H1 (cell line): ENCODE data around the gene DENND5B. TPM values are rescaled to one million over a fixed set of nuclear protein-coding genes. Genes with fewer than 3 reads are reported as not detected.

ENCODE experiments used
- CTCF ChIA-PET: fragments of 300-600 bp; sonication (Branson Sonifier 250); formaldehyde crosslinking; loops from one replicate; lab custom pipeline; 2021; ENCODE audit not compliant: partially characterized antibody; lab: Charles Lee
- POLR2A ChIA-PET: fragments of 300-600 bp; sonication (Branson Sonifier 250); formaldehyde crosslinking; loops from one replicate; lab custom pipeline; 2021; ENCODE audit warnings: inconsistent platforms; ENCODE audit not compliant: partially characterized antibody; lab: Charles Lee
- DNase-seq, 2 experiments: peaks; one replicate each; pipeline versions ENCODE4 v3.0.0 to v3.0.0-alpha.2; 2010 to 2022; ENCODE audit warnings: low spot score in 2 of 2, low read depth in 1 of 2, mixed read lengths in 1 of 2
- FAIRE-seq: peaks from 2 replicates; lab custom pipeline; 2011; peaks lifted over from hg19 to GRCh38; lab: Jason Lieb, UNC
- H2AFZ ChIP-seq: 2 replicates; pipeline ENCODE4 v1.8.1; 2012; ENCODE audit warnings: low read length, inconsistent platforms
- H2AK5ac ChIP-seq: 2 replicates; pipeline ENCODE4 v1.6.1; 2013; ENCODE audit warnings: low read depth, low read length
- H2BK120ac ChIP-seq: replicated peaks from 2 replicates; pipeline ENCODE3; 2013; ENCODE audit warnings: low read depth, low read length, inconsistent platforms
- H2BK12ac ChIP-seq: 2 replicates; pipeline ENCODE4 v1.6.1; 2013; ENCODE audit warnings: low read depth, low read length
- H2BK15ac ChIP-seq: 2 replicates; pipeline ENCODE4 v1.6.1; 2013; ENCODE audit warnings: low read length
- H2BK20ac ChIP-seq: 2 replicates; pipeline ENCODE4 v1.6.1; 2013; ENCODE audit warnings: low read length
- H2BK5ac ChIP-seq: 2 replicates; pipeline ENCODE4 v1.6.1; 2013; ENCODE audit warnings: low read depth, low read length
- H3K14ac ChIP-seq: 2 replicates; pipeline ENCODE4 v1.6.1; 2013; ENCODE audit warnings: inconsistent platforms; ENCODE audit not compliant: insufficient read length
- H3K18ac ChIP-seq: 2 replicates; pipeline ENCODE4 v1.6.1; 2013; ENCODE audit warnings: low read length; ENCODE audit errors: extremely low read depth
- H3K23ac ChIP-seq: 2 replicates; pipeline ENCODE4 v1.6.1; 2013; ENCODE audit warnings: inconsistent platforms; ENCODE audit not compliant: insufficient read length
- H3K23me2 ChIP-seq: 2 replicates; pipeline ENCODE4 v1.6.1; 2013; ENCODE audit warnings: low read depth, low read length
- H3K27ac ChIP-seq: 2 replicates; pipeline ENCODE4 v1.6.1; 2011; ENCODE audit warnings: low read depth, low read length, inconsistent platforms
- H3K27me3 ChIP-seq, 4 experiments: replicated peaks in 1 of 4; 1 replicate in 1 of 4; 2 replicates in 3 of 4; pipeline versions ENCODE4 v1.6.1 to v1.8.1; 2011 to 2013; ENCODE audit warnings: low read length in 3 of 4, mild to moderate bottlenecking in 3 of 4, inconsistent platforms in 2 of 4, mixed read lengths in 2 of 4, moderate library complexity in 1 of 4; ENCODE audit not compliant: control insufficient read depth in 3 of 4, insufficient read depth in 3 of 4; ENCODE audit errors: extremely low read depth in 1 of 4
- H3K36me3 ChIP-seq, 4 experiments: 2 replicates each; pipeline versions ENCODE4 v1.6.1 to v1.8.1; 2011 to 2013; ENCODE audit warnings: mild to moderate bottlenecking in 4 of 4, low read length in 3 of 4, moderate library complexity in 2 of 4, control low read depth in 1 of 4, inconsistent platforms in 1 of 4; ENCODE audit not compliant: insufficient read depth in 4 of 4, control insufficient read depth in 2 of 4
- H3K4ac ChIP-seq: replicated peaks from 2 replicates; pipeline ENCODE3; 2013; ENCODE audit warnings: low read length, low read depth, mixed read lengths, inconsistent platforms; ENCODE audit not compliant: insufficient read length
- H3K4me1 ChIP-seq, 4 experiments: replicated peaks in 1 of 4; 1 replicate in 1 of 4; 2 replicates in 3 of 4; pipeline versions ENCODE4 v1.6.1 to v1.8.1; 2011 to 2013; ENCODE audit warnings: low read length in 3 of 4, inconsistent platforms in 2 of 4, mixed read lengths in 1 of 4; ENCODE audit not compliant: insufficient read depth in 4 of 4, control insufficient read depth in 3 of 4
- H3K4me2 ChIP-seq, 2 experiments: 2 replicates each; pipeline versions ENCODE4 v1.6.1 to v1.8.1; 2011 to 2013; ENCODE audit warnings: low read depth in 2 of 2, low read length in 2 of 2, control low read depth in 1 of 2, inconsistent platforms in 1 of 2, mild to moderate bottlenecking in 1 of 2; ENCODE audit not compliant: insufficient read depth in 1 of 2
- H3K4me3 ChIP-seq, 4 experiments: fragments of 200-600, 300-600 bp in 1 of 4; sonication (generic), shearing (Covaris generic), sonication (Bioruptor Twin) in 1 of 4; 2 replicates each; pipeline versions ENCODE4 v1.5.1 to v1.8.1; 2011 to 2016; ENCODE audit warnings: low read length in 4 of 4, low read depth in 3 of 4, control low read depth in 2 of 4, inconsistent platforms in 2 of 4, mild to moderate bottlenecking in 2 of 4, mixed read lengths in 1 of 4, moderate library complexity in 1 of 4; ENCODE audit not compliant: insufficient read depth in 2 of 4; ENCODE audit errors: extremely low read depth in 1 of 4
- H3K56ac ChIP-seq: replicated peaks from 2 replicates; pipeline ENCODE3; 2013; ENCODE audit warnings: low read depth, mild to moderate bottlenecking, mixed read lengths, low read length, inconsistent platforms; ENCODE audit not compliant: insufficient read length
- H3K79me1 ChIP-seq: 2 replicates; pipeline ENCODE4 v1.6.1; 2013; ENCODE audit warnings: low read depth, low read length, control low read depth
- H3K79me2 ChIP-seq, 2 experiments: 2 replicates each; pipeline versions ENCODE4 v1.6.1 to v1.8.1; 2012 to 2013; ENCODE audit warnings: low read length in 2 of 2, mild to moderate bottlenecking in 2 of 2, inconsistent platforms in 1 of 2; ENCODE audit not compliant: insufficient read depth in 2 of 2, control insufficient read depth in 1 of 2
- H3K9ac ChIP-seq, 4 experiments: replicated peaks in 1 of 4; 1 replicate in 1 of 4; 2 replicates in 3 of 4; pipeline versions ENCODE4 v1.6.1 to v1.8.1; 2011 to 2013; ENCODE audit warnings: low read depth in 3 of 4, low read length in 3 of 4, control low read depth in 2 of 4, mild to moderate bottlenecking in 2 of 4, moderate library complexity in 2 of 4, inconsistent platforms in 1 of 4; ENCODE audit errors: extremely low read depth in 1 of 4
- H3K9me3 ChIP-seq, 2 experiments: 2 replicates each; pipeline versions ENCODE4 v1.6.1 to v1.8.1; 2012 to 2013; ENCODE audit warnings: mild to moderate bottlenecking in 2 of 2, moderate library complexity in 2 of 2, control low read depth in 1 of 2, inconsistent platforms in 1 of 2, low read depth in 1 of 2, low read length in 1 of 2, mixed read lengths in 1 of 2; ENCODE audit not compliant: insufficient read depth in 2 of 2
- H4K20me1 ChIP-seq, 2 experiments: replicated peaks in 1 of 2; 2 replicates each; pipeline versions ENCODE3 to v1.8.1; 2011 to 2013; ENCODE audit warnings: inconsistent platforms in 2 of 2, low read length in 2 of 2, mild to moderate bottlenecking in 1 of 2; ENCODE audit not compliant: insufficient read depth in 2 of 2, control insufficient read depth in 1 of 2
- H4K5ac ChIP-seq: 2 replicates; pipeline ENCODE4 v1.6.1; 2013; ENCODE audit warnings: low read length, low read depth, mixed read lengths, inconsistent platforms; ENCODE audit not compliant: insufficient read length
- H4K8ac ChIP-seq: 2 replicates; pipeline ENCODE4 v1.8.0; 2013; ENCODE audit warnings: mild to moderate bottlenecking, moderate library complexity, low read length, inconsistent platforms; ENCODE audit not compliant: insufficient read depth; ENCODE audit errors: extremely low read depth
- H4K91ac ChIP-seq: replicated peaks from 2 replicates; pipeline ENCODE3; 2013; ENCODE audit warnings: low read length, mixed read lengths, inconsistent platforms; ENCODE audit not compliant: insufficient read length
- BRCA1 ChIP-seq: IDR thresholded peaks from 2 replicates; pipeline ENCODE4 v1.6.1; 2012; ENCODE audit warnings: low read depth, low read length, improper control_type of control experiment
- CEBPB ChIP-seq: IDR thresholded peaks from 2 replicates; pipeline ENCODE4 v1.6.1; 2012; ENCODE audit warnings: low read depth, low read length
- CHD1 ChIP-seq: IDR thresholded peaks from 2 replicates; pipeline ENCODE4 v1.6.1; 2012; ENCODE audit warnings: low read depth, low read length, improper control_type of control experiment
- CHD2 ChIP-seq: IDR thresholded peaks from 2 replicates; pipeline ENCODE4 v1.6.1; 2012; ENCODE audit warnings: low read length, improper control_type of control experiment
- CREB1 ChIP-seq: IDR thresholded peaks from 2 replicates; pipeline ENCODE4 v1.6.1; 2012; ENCODE audit warnings: inconsistent platforms
- EGR1 ChIP-seq: IDR thresholded peaks from 2 replicates; pipeline ENCODE4 v1.6.1; 2011; ENCODE audit warnings: low read depth, low read length, borderline replicate concordance
- EZH2 ChIP-seq: fragments of 200-600 bp; sonication (generic); IDR thresholded peaks from 2 replicates; pipeline ENCODE4 v1.7.1; 2012; ENCODE audit warnings: low read depth, mild to moderate bottlenecking, moderate library complexity, low read length, inconsistent platforms; ENCODE audit not compliant: severe bottlenecking
- GTF2F1 ChIP-seq: IDR thresholded peaks from 2 replicates; pipeline ENCODE4 v1.6.1; 2012; ENCODE audit warnings: low read depth, low read length, improper control_type of control experiment, borderline replicate concordance
- HDAC2 ChIP-seq, 2 experiments: fragments of 300-600 bp in 1 of 2; sonication (generic) in 1 of 2; IDR thresholded peaks; 2 replicates each; pipeline ENCODE4 v1.6.1; 2011 to 2012; ENCODE audit warnings: low read depth in 2 of 2, low read length in 2 of 2, mild to moderate bottlenecking in 2 of 2, moderate library complexity in 2 of 2, borderline replicate concordance in 1 of 2, inconsistent platforms in 1 of 2
- SAP30 ChIP-seq: fragments of 300-600 bp; sonication (generic); IDR thresholded peaks from 2 replicates; pipeline ENCODE4 v1.7.1; 2012; ENCODE audit warnings: low read length, moderate library complexity, mild to moderate bottlenecking, inconsistent platforms; ENCODE audit not compliant: insufficient read depth, insufficient replicate concordance
- SIX5 ChIP-seq: IDR thresholded peaks from 2 replicates; pipeline ENCODE4 v1.6.1; 2011; ENCODE audit warnings: mild to moderate bottlenecking, low read depth, low read length
- TBP ChIP-seq: IDR thresholded peaks from 2 replicates; pipeline ENCODE4 v1.6.1; 2011; ENCODE audit warnings: low read depth, low read length, improper control_type of control experiment
- WGBS, 2 experiments: shearing (Covaris generic) in 1 of 2; methylation state at CpG; one replicate each; pipeline versions ENCODE4 v1.1.6 to v1.1.7; 2013 to 2015; ENCODE audit warnings: low lambda C conversion rate in 2 of 2, mixed read lengths in 2 of 2, inconsistent platforms in 1 of 2, low coverage in 1 of 2, missing lambda C conversion rate in 1 of 2; ENCODE audit not compliant: insufficient replicate concordance in 2 of 2, insufficient coverage in 1 of 2, insufficient read length in 1 of 2; ENCODE audit errors: extremely low coverage in 1 of 2, missing lambda C conversion rate in 1 of 2; 5-methylcytosine and 5-hydroxymethylcytosine counted together
- polyA plus RNA-seq, 7 experiments: library from polyadenylated mRNA; depleted of rRNA in 3 of 7; stranded (reverse) in 5 of 7; unstranded in 2 of 7; fragments of >200 nt in 5 of 7; fragments of 200-250 nt in 2 of 7; gene quantifications; 1 replicate in 5 of 7; 2 replicates in 1 of 7; 4 replicates in 1 of 7; pipeline versions ENCODE4 v1.2.1 to v1.2.3, GENCODE V29; 2011 to 2013; ENCODE audit warnings: missing spikeins in 2 of 7, mixed read lengths in 2 of 7
- total RNA-seq: library from RNA; stranded (reverse); fragmentation: NEBNext Ultra II Directional; extraction: Animal tissue kit (Norgen Biotek cat#: 25700); gene quantifications from 2 replicates; pipeline ENCODE4 v1.2.1, GENCODE V29; 2021
- TF ChIP-seq, protein P1 (sequence below), 3 experiments: IDR thresholded peaks; 1 replicate in 2 of 3; 2 replicates in 1 of 3; pipeline versions ENCODE4 v1.5.1 to v1.6.1; 2011; ENCODE audit warnings: low read length in 3 of 3, mild to moderate bottlenecking in 3 of 3, inconsistent platforms in 2 of 3, low read depth in 1 of 3, moderate library complexity in 1 of 3; ENCODE audit not compliant: insufficient read depth in 1 of 3; ENCODE audit errors: control extremely low read depth in 1 of 3

The DENND5B gene
- total and polyA plus RNA-seq, 2 of the 8 experiments (the other 6 are each of a cell fraction or from before 2014, with no cell fraction given) = 13.4 to 20.2 TPM

DNA sequence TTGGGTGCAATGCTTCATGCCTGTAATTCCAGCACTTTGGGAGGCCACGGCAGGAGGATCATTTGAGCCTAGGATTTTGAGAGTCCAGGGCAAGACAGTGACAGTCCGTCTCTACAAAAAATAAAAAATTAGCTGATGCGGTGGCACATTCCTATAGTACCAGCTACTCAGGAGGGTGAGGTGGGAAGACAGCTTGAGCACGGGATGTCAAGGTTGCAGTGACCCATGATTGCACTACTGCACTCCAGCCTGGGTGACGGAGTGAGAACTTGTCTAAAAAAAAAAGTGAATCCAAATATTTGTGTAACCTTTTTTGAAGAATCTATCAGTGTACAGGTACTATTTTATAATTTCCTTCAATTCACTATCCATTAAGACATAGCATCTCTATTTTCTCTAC is 112.5 kb downstream of the DENND5B start:
- H3K27ac ChIP-seq = no peak overlapping the region
- TF ChIP-seq CHD1 = no peak
- no peak for TF ChIP-seq CHD2
- TF ChIP-seq, protein P1, sequence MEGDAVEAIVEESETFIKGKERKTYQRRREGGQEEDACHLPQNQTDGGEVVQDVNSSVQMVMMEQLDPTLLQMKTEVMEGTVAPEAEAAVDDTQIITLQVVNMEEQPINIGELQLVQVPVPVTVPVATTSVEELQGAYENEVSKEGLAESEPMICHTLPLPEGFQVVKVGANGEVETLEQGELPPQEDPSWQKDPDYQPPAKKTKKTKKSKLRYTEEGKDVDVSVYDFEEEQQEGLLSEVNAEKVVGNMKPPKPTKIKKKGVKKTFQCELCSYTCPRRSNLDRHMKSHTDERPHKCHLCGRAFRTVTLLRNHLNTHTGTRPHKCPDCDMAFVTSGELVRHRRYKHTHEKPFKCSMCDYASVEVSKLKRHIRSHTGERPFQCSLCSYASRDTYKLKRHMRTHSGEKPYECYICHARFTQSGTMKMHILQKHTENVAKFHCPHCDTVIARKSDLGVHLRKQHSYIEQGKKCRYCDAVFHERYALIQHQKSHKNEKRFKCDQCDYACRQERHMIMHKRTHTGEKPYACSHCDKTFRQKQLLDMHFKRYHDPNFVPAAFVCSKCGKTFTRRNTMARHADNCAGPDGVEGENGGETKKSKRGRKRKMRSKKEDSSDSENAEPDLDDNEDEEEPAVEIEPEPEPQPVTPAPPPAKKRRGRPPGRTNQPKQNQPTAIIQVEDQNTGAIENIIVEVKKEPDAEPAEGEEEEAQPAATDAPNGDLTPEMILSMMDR (IDR thresholded peaks at IDR 0.05; ENCODE audit: control extremely low read depth in 1 of 3, insufficient read depth in 1 of 3, low read depth in 1 of 3, low read length in 3 of 3) = no peak
- TF ChIP-seq HDAC2 (IDR thresholded peaks at IDR 0.05; ENCODE audit: borderline replicate concordance in 1 of 2, low read depth in 2 of 2, low read length in 2 of 2) = no peak
- no peak for TF ChIP-seq CREB1
- no peak for TF ChIP-seq CEBPB
- TF ChIP-seq BRCA1 = no peak
- TF ChIP-seq TBP = no peak
- TF ChIP-seq EZH2 = no peak
- TF ChIP-seq EGR1 = no peak
- no peak for TF ChIP-seq SAP30
- no peak for TF ChIP-seq GTF2F1
- TF ChIP-seq SIX5 = no peak

More for the DNA sequence above, 112.5 kb downstream of the DENND5B start:
- WGBS, 2 experiments = 95% methylated on average over 5 of the region's 5 CpGs; no CpG with 5 or more reads in 1 of the 2 experiments
- H3K79me2 ChIP-seq = no peaks in the 10 kb centered on the region
- H4K8ac ChIP-seq = no peak overlapping the region
- H2BK20ac ChIP-seq = no peak overlapping the region
- H3K23ac ChIP-seq = no peak overlapping the region
- no peaks in the 10 kb centered on the region for H3K23me2 ChIP-seq
- H3K27me3 ChIP-seq = no peaks in the 10 kb centered on the region
- H3K18ac ChIP-seq = no peak overlapping the region
- no peak overlapping the region for H3K4ac ChIP-seq
- ChIA-PET CTCF (no interaction called here), POLR2A (no interaction called here)
- peaks cover 0 to 5% (median 0%) of the 10 kb centered on the region in 4 experiments; a peak in 2 of 7 replicates for H3K4me1 ChIP-seq
- no peak overlapping the region for H3K4me2 ChIP-seq
- no peak overlapping the region for H4K91ac ChIP-seq
- no peak overlapping the region for H3K14ac ChIP-seq
- H2BK5ac ChIP-seq = no peak overlapping the region
- no peak overlapping the region for H3K9ac ChIP-seq
- no peaks in the 10 kb centered on the region for H4K20me1 ChIP-seq
- H2AFZ ChIP-seq = no peak overlapping the region
- H2BK120ac ChIP-seq = no peak overlapping the region
- H3K36me3 ChIP-seq = no peaks in the 10 kb centered on the region
- H2AK5ac ChIP-seq = no peak overlapping the region
- H4K5ac ChIP-seq = no peak overlapping the region
- H3K79me1 ChIP-seq = no peaks in the 10 kb centered on the region
- H3K9me3 ChIP-seq = no peaks in the 10 kb centered on the region
- no peak for DNase-seq
- no peak for FAIRE-seq
- no peak overlapping the region for H2BK15ac ChIP-seq
- no peak overlapping the region for H3K56ac ChIP-seq
- H3K4me3 ChIP-seq = no peak overlapping the region
- H2BK12ac ChIP-seq = no peak overlapping the region
